Nephron progenitor cell (in vitro differentiated cells): ENCODE results near the gene DEFB113.

Experiments
- DNase-seq: peaks from one replicate; pipeline ENCODE4 v3.0.0; 2021
- H3K27ac Mint-ChIP-seq: 2 replicates; pipeline ENCODE4 v1.8.0; 2021; ENCODE audit warnings: mild to moderate bottlenecking, moderate library complexity, mixed read lengths
- H3K27me3 Mint-ChIP-seq: 2 replicates; pipeline ENCODE4 v1.8.0; 2021; ENCODE audit warnings: mild to moderate bottlenecking, low read depth, mixed read lengths; ENCODE audit not compliant: poor library complexity
- H3K36me3 Mint-ChIP-seq: 2 replicates; pipeline ENCODE4 v1.8.0; 2021; ENCODE audit warnings: low read depth, mixed read lengths
- H3K4me1 Mint-ChIP-seq: 2 replicates; pipeline ENCODE4 v1.8.0; 2021; ENCODE audit warnings: mixed read lengths
- H3K4me3 Mint-ChIP-seq: 2 replicates; pipeline ENCODE4 v1.8.0; 2021; ENCODE audit warnings: mild to moderate bottlenecking, moderate library complexity, mixed read lengths
- H3K9me3 Mint-ChIP-seq: 2 replicates; pipeline ENCODE4 v1.8.0; 2021; ENCODE audit warnings: mild to moderate bottlenecking, moderate library complexity, mixed read lengths
- CTCF ChIP-seq: fragments of 200-600 bp; sonication (generic); IDR thresholded peaks from 2 replicates; pipeline ENCODE4 v1.5.0; 2021; ENCODE audit warnings: antibody characterized with exemption

DEFB113 gene

GRCh38 chr6:49966823-49967222 lies 2.6 kb downstream of the DEFB113 start:
- Mint-ChIP-seq H3K36me3 (no peaks in the 10 kb centered on the region), H3K4me3 (no peak overlapping the region), H3K4me1 (no peaks in the 10 kb centered on the region), H3K9me3 (no peaks in the 10 kb centered on the region), H3K27ac (no peak overlapping the region), H3K27me3 (no peaks in the 10 kb centered on the region)
- TF ChIP-seq CTCF, result no peak
- DNase-seq, result no peak

GRCh38 chr6:49966334-49966733 lies 3.1 kb downstream of the DEFB113 start:
- no peak overlapping the region for H3K4me3 Mint-ChIP-seq

GRCh38 chr6:49964064-49964463 lies 5.4 kb downstream of the DEFB113 start, which contains the start of gene DEFB114:
TSS of gene DEFB114 (minus strand) at chr6:49964164. CDS start at chr6:49964105, 59 bp downstream.
- no peak for DNase-seq
- no peak within 1 kb of the TSS for H3K4me3 Mint-ChIP-seq
- H3K4me1 Mint-ChIP-seq, result no peaks in the 10 kb centered on the region
- no peaks in the 10 kb centered on the region for H3K9me3 Mint-ChIP-seq
- TF ChIP-seq CTCF, result no peak
- H3K36me3 Mint-ChIP-seq, result no peaks in the 10 kb centered on the region
- no peaks in the 10 kb centered on the region for H3K27me3 Mint-ChIP-seq
- H3K27ac Mint-ChIP-seq, result no peak within 1 kb of the TSS

More at GRCh38 chr6:49966334-49966733, 3.1 kb downstream of the DEFB113 start:
- Mint-ChIP-seq H3K27me3 (no peaks in the 10 kb centered on the region), H3K9me3 (no peaks in the 10 kb centered on the region), H3K27ac (no peak overlapping the region), H3K36me3 (no peaks in the 10 kb centered on the region), H3K4me1 (no peaks in the 10 kb centered on the region)
- TF ChIP-seq CTCF, result no peak
- no peak for DNase-seq

DNA sequence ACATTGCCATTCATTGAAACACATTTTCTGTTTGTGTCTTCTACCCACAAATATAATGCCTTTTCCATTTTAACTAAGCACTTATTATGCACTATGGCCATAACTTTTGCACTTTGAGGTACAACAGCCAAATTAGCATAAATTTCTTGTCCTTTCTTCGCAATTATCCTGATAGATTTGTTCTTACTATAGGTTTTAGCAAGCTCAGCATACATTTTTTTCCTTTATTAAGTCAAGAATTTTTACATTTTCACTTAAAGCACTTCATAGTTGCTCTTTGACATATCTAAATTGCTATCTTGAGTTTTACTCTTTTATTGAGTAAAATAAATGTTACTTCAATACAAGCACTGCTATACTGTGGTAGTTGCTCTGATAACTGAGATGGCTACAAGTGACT lies 11.2 kb downstream of the DEFB113 start:
- H3K36me3 Mint-ChIP-seq, result no peaks in the 10 kb centered on the region
- no peak overlapping the region for H3K27ac Mint-ChIP-seq
- no peaks in the 10 kb centered on the region for H3K27me3 Mint-ChIP-seq
- H3K4me1 Mint-ChIP-seq, result no peaks in the 10 kb centered on the region
- no peak for DNase-seq
- no peak overlapping the region for H3K4me3 Mint-ChIP-seq
- TF ChIP-seq CTCF, result no peak
- H3K9me3 Mint-ChIP-seq, result no peaks in the 10 kb centered on the region

- no peaks in the 10 kb centered on the region for H3K27me3 Mint-ChIP-seq
- H3K9me3 Mint-ChIP-seq, result no peaks in the 10 kb centered on the region
- no peaks in the 10 kb centered on the region for H3K36me3 Mint-ChIP-seq
- H3K4me3 Mint-ChIP-seq, result no peak overlapping the region
- no peak overlapping the region for H3K27ac Mint-ChIP-seq
- no peak for DNase-seq
- H3K4me1 Mint-ChIP-seq, result no peaks in the 10 kb centered on the region
- TF ChIP-seq CTCF, result no peak
Measured at GRCh38 chr6:49955847-49956246, 13.6 kb downstream of the DEFB113 start.

DNA sequence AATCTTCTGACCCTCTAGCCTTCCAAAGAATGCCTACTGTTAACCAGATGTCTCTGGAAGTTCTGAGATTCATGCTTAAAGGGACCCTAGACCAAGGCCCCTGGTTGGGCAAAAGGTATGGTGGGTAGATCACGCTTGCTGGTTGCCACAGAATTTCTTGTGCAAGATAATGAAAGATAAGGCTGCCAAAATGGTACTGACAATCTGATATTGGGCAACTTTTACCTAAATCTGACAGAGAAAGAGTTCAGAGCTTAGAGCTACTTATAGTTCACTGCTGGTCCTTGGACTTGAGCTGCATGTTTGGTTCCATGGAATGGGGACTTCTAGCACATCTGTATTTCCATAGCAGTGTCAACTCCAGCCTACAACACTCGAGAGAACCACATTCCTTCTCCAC lies 17.5 kb downstream of the DEFB113 start:
- Mint-ChIP-seq H3K4me1 (no peaks in the 10 kb centered on the region), H3K9me3 (no peaks in the 10 kb centered on the region), H3K27ac (no peak overlapping the region), H3K36me3 (no peaks in the 10 kb centered on the region), H3K4me3 (no peak overlapping the region), H3K27me3 (no peaks in the 10 kb centered on the region)
- no peak for TF ChIP-seq CTCF
- no peak for DNase-seq
